Measurements from ENCODE around the gene RO60. TPM values are rescaled to one million over a fixed set of nuclear protein-coding genes. Genes with fewer than 3 reads are reported as not detected.

Gene RO60
- total RNA-seq, 1 experiment from 2014 or later, result 74.8 TPM

- H3K27me3 ChIP-seq (ENCODE audit: control insufficient read depth, insufficient read depth, low read length), result no peaks in the 10 kb centered on the region
- H3K27ac ChIP-seq (ENCODE audit: low read length), result peak overlapping the region; percentile 93
- H3K4me1 ChIP-seq (ENCODE audit: control insufficient read depth, insufficient read depth, low read length), result peaks cover 19% of the 10 kb centered on the region
- intact Hi-C loops (cut with micrococcal nuclease; ENCODE audit: unreplicated experiment) (no loop called here), in situ Hi-C loops (cut with HindIII; ENCODE audit: low pct_unique_long_range_greater_than_20kb, low sequenced_read_pairs) (no loop called here)
- POLR2A ChIA-PET, result interaction anchor here (0.8 kb wide), 1 partner anchor 12 kb away, joined by 3 read pairs; no protein-coding TSS in a partner anchor
- ATAC-seq, result peak; percentile 47
- no peak for TF ChIP-seq CTCF (IDR thresholded peaks at IDR 0.05)
- no peak for TF ChIP-seq POLR2AphosphoS5 (IDR thresholded peaks at IDR 0.05; ENCODE audit: low read depth, low read length)
- no peak for TF ChIP-seq TCF7L2 (IDR thresholded peaks at IDR 0.05; ENCODE audit: low read depth, low read length)
- no peak for TF ChIP-seq REST (IDR thresholded peaks at IDR 0.05; ENCODE audit: insufficient read depth in 1 of 2, low read depth in 2 of 2, low read length in 1 of 2)
- no peak for TF ChIP-seq SIN3A (IDR thresholded peaks at IDR 0.05; ENCODE audit: borderline replicate concordance, insufficient read depth, low read depth, low read length)
- no peak for DNase-seq (ENCODE audit: low read depth, low spot score)
- H3K36me3 ChIP-seq (ENCODE audit: control insufficient read depth, insufficient read depth, low read length), result peaks cover 22% of the 10 kb centered on the region
- peak overlapping the region; percentile 95 for H3K4me3 ChIP-seq (ENCODE audit: low read depth in 2 of 2, low read length in 2 of 2)
- H3K9me3 ChIP-seq (ENCODE audit: control insufficient read depth, insufficient read depth, low read depth, low read length), result no peaks in the 10 kb centered on the region
- BruUV-seq (replicated peaks), result no TSS peak
- CTCF ChIA-PET, result no interaction called here
Observed at GRCh38 chr1:193058529-193059281, 707 bp upstream of the RO60 start.

GRCh38 chr1:193060115-193060403 is 647 bp downstream of the RO60 start:
- POLR2A ChIA-PET, result no interaction called here
- Histone ChIP-seq H3K4me3 (ENCODE audit: low read depth in 2 of 2, low read length in 2 of 2) (peak overlapping the region; percentile 95), H3K27ac (ENCODE audit: low read length) (peak overlapping the region; percentile 93), H3K36me3 (ENCODE audit: control insufficient read depth, insufficient read depth, low read length) (peaks cover 22% of the 10 kb centered on the region), H3K4me1 (ENCODE audit: control insufficient read depth, insufficient read depth, low read length) (peaks cover 19% of the 10 kb centered on the region), H3K27me3 (ENCODE audit: control insufficient read depth, insufficient read depth, low read length) (no peaks in the 10 kb centered on the region), H3K9me3 (ENCODE audit: control insufficient read depth, insufficient read depth, low read depth, low read length) (no peaks in the 10 kb centered on the region)
- in situ Hi-C loops (cut with HindIII; ENCODE audit: low pct_unique_long_range_greater_than_20kb, low sequenced_read_pairs), result no loop called here
- TF ChIP-seq CTCF (IDR thresholded peaks at IDR 0.05), result no peak
- DNase-seq (ENCODE audit: low read depth, low spot score) (no peak), ATAC-seq (no peak)
- CTCF ChIA-PET, result no interaction called here
- intact Hi-C loops (cut with micrococcal nuclease; ENCODE audit: unreplicated experiment), result no loop called here
- BruUV-seq (replicated peaks), result no TSS peak
